ENCODE measurements around the gene NCAPH2. TPM values are rescaled to one million over a fixed set of nuclear protein-coding genes. Genes with fewer than 3 reads are reported as not detected.
A peak's percentile ranks its signal among the peaks of the same experiment; 100 is the strongest.

Gene NCAPH2
- total RNA-seq, 6 donors from 2014 or later = 55.4 to 104 (median 62.2) TPM

DNA sequence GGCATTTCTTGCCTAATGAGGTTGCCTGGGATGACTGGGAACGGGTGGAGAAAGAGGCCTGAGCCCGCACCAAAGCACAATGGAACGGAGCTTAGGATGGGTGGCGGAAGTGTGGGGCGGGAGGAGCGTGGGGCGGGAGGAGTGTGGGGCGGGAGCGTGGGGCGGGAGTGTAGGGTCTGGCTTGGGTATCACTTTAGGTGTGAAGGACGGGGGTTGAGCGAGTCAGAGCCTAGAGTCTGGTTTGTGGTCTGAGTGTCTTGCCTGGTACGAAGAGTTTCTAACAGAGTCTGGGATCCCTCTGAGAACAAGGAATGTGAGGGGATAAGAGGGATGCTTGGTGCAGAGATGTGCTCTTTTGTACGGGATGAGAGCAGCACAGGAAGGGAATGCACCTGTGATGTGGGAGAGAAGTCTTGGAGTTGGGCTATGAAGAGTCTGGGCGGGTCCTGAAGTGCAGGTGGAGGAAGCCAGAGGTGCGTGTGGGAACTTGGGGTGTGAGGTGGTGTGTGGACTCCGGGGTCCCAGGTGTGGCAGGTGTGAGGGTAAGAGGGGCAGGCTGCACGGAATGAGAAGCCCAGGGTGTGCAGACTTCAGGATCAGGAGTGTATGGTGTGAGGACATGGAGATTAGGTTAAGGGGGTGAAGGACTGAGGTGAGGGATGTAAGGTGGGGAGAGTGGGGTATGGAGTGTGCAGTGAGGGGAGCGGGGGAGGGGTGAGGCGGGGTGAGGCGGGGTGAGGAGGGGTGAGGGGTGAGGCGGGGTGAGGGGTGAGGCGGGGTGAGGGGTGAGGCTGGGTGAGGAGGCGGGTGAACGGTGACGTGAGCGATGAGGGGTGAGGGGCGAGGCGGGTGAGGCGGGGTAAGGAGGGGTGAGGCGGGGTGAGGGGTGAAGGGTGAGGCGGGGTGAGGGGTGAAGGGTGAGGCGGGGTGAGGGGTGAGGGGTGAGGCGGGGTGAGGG lies 53.7 kb downstream of the NCAPH2 start:
- no peaks in the 10 kb centered on the region for H3K9me3 ChIP-seq
- TF ChIP-seq EP300 (IDR thresholded peaks at IDR 0.05) (no peak), POLR2A (IDR thresholded peaks at IDR 0.05) (no peak)
- TF ChIP-seq, protein P1, sequence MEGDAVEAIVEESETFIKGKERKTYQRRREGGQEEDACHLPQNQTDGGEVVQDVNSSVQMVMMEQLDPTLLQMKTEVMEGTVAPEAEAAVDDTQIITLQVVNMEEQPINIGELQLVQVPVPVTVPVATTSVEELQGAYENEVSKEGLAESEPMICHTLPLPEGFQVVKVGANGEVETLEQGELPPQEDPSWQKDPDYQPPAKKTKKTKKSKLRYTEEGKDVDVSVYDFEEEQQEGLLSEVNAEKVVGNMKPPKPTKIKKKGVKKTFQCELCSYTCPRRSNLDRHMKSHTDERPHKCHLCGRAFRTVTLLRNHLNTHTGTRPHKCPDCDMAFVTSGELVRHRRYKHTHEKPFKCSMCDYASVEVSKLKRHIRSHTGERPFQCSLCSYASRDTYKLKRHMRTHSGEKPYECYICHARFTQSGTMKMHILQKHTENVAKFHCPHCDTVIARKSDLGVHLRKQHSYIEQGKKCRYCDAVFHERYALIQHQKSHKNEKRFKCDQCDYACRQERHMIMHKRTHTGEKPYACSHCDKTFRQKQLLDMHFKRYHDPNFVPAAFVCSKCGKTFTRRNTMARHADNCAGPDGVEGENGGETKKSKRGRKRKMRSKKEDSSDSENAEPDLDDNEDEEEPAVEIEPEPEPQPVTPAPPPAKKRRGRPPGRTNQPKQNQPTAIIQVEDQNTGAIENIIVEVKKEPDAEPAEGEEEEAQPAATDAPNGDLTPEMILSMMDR (IDR thresholded peaks at IDR 0.05) = no peak
- H3K36me3 ChIP-seq = no peaks in the 10 kb centered on the region
- DNase-seq = no peak
- peaks cover 7 to 13% (median 10%) of the 10 kb centered on the region in 4 donors for H3K4me1 ChIP-seq
- no peak overlapping the region for H3K27ac ChIP-seq
- no peak for ATAC-seq (ENCODE audit: low FRiP score in 2 of 2)
- H3K4me3 ChIP-seq = no peak overlapping the region
- H3K27me3 ChIP-seq = no peaks in the 10 kb centered on the region
- 79 to 82% methylated on average over 21 to 24 of the region's 34 CpGs for WGBS, 2 donors

DNA sequence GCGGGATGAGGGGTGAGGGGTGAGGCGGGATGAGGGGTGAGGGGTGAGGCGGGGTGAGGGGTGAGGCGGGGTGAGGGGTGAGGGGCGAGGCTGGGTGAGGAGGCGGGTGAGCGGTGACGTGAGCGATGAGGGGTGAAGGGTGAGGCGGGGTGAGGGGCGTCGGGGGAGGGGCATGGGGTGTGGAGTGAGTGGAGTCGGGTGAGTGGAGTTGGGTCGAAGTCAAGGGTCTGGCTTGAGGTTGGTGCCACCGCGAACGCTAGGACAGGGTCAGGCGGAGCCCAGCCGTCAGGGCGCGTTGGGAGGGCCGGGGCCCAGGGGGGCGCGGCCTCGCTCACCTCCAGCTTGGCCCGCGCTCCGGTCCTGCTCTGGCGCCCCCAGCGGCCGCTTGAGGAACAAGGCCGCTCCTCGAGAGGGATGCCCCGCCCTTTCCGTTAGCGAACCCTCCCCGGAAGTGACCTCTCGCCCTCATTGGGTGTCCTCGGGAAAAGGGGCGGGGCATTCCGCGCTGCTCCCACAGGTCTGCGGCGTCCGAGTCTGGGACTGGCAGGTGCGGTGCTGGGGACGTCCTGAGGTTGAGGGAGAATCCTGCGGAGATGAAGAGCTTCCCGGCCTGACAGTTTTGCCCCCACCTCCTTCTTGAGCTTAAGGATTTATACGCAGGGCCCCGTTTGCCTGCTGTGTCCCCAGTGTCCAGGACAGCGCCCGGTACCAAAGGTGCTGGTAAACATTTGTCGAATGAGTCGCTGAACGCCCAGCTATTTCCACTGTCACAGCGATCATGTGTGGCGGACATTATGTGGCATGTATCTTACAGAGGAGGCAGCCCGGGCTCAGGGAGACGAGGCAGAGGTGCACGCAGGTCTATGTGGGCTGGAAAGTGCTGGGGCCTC lies 54.7 kb downstream of the NCAPH2 start, which contains the start of gene SYCE3:
SYCE3 (minus strand) TSS at position 397 of the 890 bp plus-strand sequence. CDS start 6,514 bp downstream, outside the sequence.
- no peaks in the 10 kb centered on the region for H3K36me3 ChIP-seq
- no peaks in the 10 kb centered on the region for H3K9me3 ChIP-seq
- no peaks in the 10 kb centered on the region for H3K27me3 ChIP-seq
- peak within 1 kb of the TSS; percentile 47 to 80 (median 58) for H3K4me3 ChIP-seq
- ATAC-seq (ENCODE audit: low FRiP score in 2 of 2) (peak; percentile 99), DNase-seq (peak; percentile 98 to 99)
- peak in 3 of 4 donors; percentile 41 to 89 (median 56) for TF ChIP-seq POLR2A (IDR thresholded peaks at IDR 0.05)
- TF ChIP-seq, protein P1 (IDR thresholded peaks at IDR 0.05) = peak; percentile 98 to 99 (median 99)
- TF ChIP-seq EP300 (IDR thresholded peaks at IDR 0.05) = no peak
- TF ChIP-seq POLR2AphosphoS5 (IDR thresholded peaks at IDR 0.05) = peak; percentile 64 to 87
- H3K4me1 ChIP-seq = peaks cover 7 to 13% (median 10%) of the 10 kb centered on the region in 4 donors
- H3K27ac ChIP-seq = peak within 1 kb of the TSS; percentile 63 to 82 (median 76)
- WGBS, 2 donors = 6 to 10% methylated on average over 27 to 48 of the region's 61 CpGs

DNA sequence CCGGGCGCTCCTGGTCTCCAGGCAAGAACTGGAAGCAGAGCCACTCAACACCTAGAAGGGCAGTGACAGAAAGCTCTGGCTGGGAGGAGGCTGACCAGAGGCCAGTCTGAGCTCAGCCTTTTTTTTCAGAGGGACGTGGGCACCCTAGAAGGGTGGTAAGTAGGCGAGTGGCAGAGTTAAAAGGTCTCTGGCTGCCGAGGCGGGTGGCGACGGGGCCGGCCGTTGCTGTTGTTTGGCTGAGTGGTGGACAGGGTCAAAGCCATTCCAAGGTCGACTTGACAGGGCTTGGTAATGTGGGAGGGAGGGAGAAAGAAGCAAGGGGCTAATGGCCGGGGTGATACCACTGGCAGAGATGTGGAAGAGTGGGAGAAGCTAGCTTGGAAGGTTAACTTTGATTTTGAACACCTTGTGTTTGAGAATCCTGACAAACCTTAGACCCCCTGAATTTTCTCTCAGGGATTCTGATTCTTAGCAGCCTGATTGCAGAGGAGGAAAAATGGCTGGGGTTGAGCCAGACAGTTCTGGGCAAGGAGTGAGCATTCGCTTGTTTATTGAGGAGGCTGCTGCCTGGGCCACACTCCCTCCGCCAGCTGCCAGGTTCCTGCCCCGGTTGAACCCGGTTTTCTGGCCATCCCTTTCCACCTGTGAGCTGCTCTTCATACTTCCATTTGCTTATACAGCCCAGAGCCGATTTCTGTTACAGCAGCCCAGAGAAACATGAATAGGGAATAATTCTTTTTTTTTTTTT lies 55.6 kb downstream of the NCAPH2 start:
- Histone ChIP-seq H3K36me3 (peaks cover 0 to 8% (median 0%) of the 10 kb centered on the region in 4 donors), H3K4me3 (peak overlapping the region; percentile 47 to 80 (median 58)), H3K27me3 (no peaks in the 10 kb centered on the region), H3K4me1 (peaks cover 7 to 13% (median 10%) of the 10 kb centered on the region in 4 donors), H3K27ac (peak overlapping the region; percentile 63 to 82 (median 76)), H3K9me3 (no peaks in the 10 kb centered on the region)
- ATAC-seq (ENCODE audit: low FRiP score in 2 of 2) (peak in 1 of 2 donors; percentile 54), DNase-seq (peak in 1 of 2 donors; percentile 85)
- 29 to 31% methylated on average over 16 to 17 of the region's 17 CpGs for WGBS, 2 donors
- TF ChIP-seq, protein P1 (IDR thresholded peaks at IDR 0.05) = no peak
- TF ChIP-seq POLR2A (IDR thresholded peaks at IDR 0.05) (no peak), EP300 (IDR thresholded peaks at IDR 0.05) (no peak), POLR2AphosphoS5 (IDR thresholded peaks at IDR 0.05) (no peak)

DNA sequence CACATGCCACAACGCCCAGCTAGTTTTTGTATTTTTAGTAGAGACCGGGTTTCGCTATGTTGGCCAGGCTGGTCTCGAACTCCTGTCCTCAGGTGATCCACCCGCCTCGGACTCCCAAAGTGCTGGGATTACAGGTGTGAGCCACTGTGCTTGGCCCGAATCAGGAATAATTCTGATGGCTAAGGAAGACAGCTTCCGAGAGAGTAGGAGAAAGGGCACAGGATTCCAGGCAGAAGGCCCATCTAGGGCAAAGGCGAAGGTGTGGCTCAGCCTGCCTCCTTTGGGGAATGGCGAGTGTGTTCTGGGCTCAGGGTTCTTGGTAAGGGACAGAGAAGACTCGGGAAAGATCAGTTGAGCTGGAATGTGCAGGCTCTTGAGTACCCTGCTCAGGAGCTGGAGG lies 56.3 kb downstream of the NCAPH2 start:
- H3K27ac ChIP-seq = no peak overlapping the region
- WGBS, 2 donors = 84 to 94% methylated on average over 11 of the region's 11 CpGs
- H3K4me1 ChIP-seq = peaks cover 7 to 13% (median 10%) of the 10 kb centered on the region in 4 donors
- H3K4me3 ChIP-seq = no peak overlapping the region
- ATAC-seq (ENCODE audit: low FRiP score in 2 of 2) = no peak
- TF ChIP-seq POLR2A (IDR thresholded peaks at IDR 0.05) (no peak), POLR2AphosphoS5 (IDR thresholded peaks at IDR 0.05) (no peak), EP300 (IDR thresholded peaks at IDR 0.05) (no peak)
- TF ChIP-seq, protein P1 (IDR thresholded peaks at IDR 0.05) = no peak
- no peaks in the 10 kb centered on the region for H3K9me3 ChIP-seq
- DNase-seq = no peak
- H3K27me3 ChIP-seq = no peaks in the 10 kb centered on the region
- H3K36me3 ChIP-seq = peaks cover 0 to 13% (median 2%) of the 10 kb centered on the region in 4 donors
